Naive thymus-derived CD8-positive, alpha-beta T cell (primary cell): ENCODE results near the gene MAN1A1. TPM values are rescaled to one million over a fixed set of nuclear protein-coding genes. Genes with fewer than 3 reads are reported as not detected.

Experiments used
- ATAC-seq, 2 donors: fragments of 150-1000 bp; cut with Tn5 transposase in 1 of 2; sonication (Bioruptor Pico), chemical (Tn5 transposase) in 1 of 2; 1 replicate in 1 of 2; 2 replicates in 1 of 2; pipeline ENCODE4 v1.10.0; 2021; ENCODE audit warnings: mild to moderate bottlenecking in 2 of 2, moderate library complexity in 2 of 2
- POLR2A ChIA-PET: fragments of 350-600 bp; sonication (Branson Sonifier 250); formaldehyde crosslinking; loops from one replicate; lab custom pipeline; 2021; ENCODE audit warnings: antibody characterized with exemption; lab: Charles Lee
- DNase-seq, 10 donors: peaks; one replicate each; pipeline versions ENCODE4 v3.0.0 to v3.0.0-alpha.2; 2020 to 2022
- H3K27ac Mint-ChIP-seq, 10 donors: one replicate each; pipeline ENCODE4 v1.8.0; 2020 to 2022; ENCODE audit warnings: mild to moderate bottlenecking in 10 of 10, mixed read lengths in 10 of 10, moderate library complexity in 4 of 10, inconsistent platforms in 1 of 10
- H3K27me3 Mint-ChIP-seq, 5 donors: one replicate each; pipeline ENCODE4 v1.8.0; 2021 to 2022; ENCODE audit warnings: mixed read lengths in 5 of 5
- H3K36me3 Mint-ChIP-seq, 3 donors: one replicate each; pipeline ENCODE4 v1.8.0; 2020 to 2022; ENCODE audit warnings: mixed read lengths in 3 of 3, mild to moderate bottlenecking in 2 of 3, inconsistent platforms in 1 of 3
- H3K4me1 Mint-ChIP-seq, 4 donors: one replicate each; pipeline ENCODE4 v1.8.0; 2021 to 2022; ENCODE audit warnings: mixed read lengths in 4 of 4
- H3K4me3 Mint-ChIP-seq, 10 donors: one replicate each; pipeline ENCODE4 v1.8.0; 2020 to 2022; ENCODE audit warnings: mild to moderate bottlenecking in 10 of 10, mixed read lengths in 10 of 10, moderate library complexity in 6 of 10, inconsistent platforms in 1 of 10
- H3K9me3 Mint-ChIP-seq, 9 donors: one replicate each; pipeline ENCODE4 v1.8.0; 2020 to 2022; ENCODE audit warnings: mixed read lengths in 9 of 9, mild to moderate bottlenecking in 3 of 9, inconsistent platforms in 1 of 9, moderate library complexity in 1 of 9
- polyA plus RNA-seq, 3 donors: library from polyadenylated mRNA; unstranded; fragments of 300-500 nt; fragmentation: Illumina TruSeq; gene quantifications; one replicate each; pipeline ENCODE4 v1.2.3, GENCODE V29; 2021
- total RNA-seq, 8 experiments: library from RNA in 2 of 8; stranded (reverse) in 2 of 8; gene quantifications; one replicate each; pipeline ENCODE4 v1.2.3 and lab custom pipeline; 2021 to 2026

The MAN1A1 gene
- total and polyA plus RNA-seq, 5 experiments from 2014 or later = 6.1 to 17.9 (median 8.6) TPM

GRCh38 chr6:119270545-119270944, 79.0 kb downstream of the MAN1A1 start:
- no peak for DNase-seq
- ATAC-seq = no peak
- peaks cover 0 to 22% (median 10%) of the 10 kb centered on the region in 9 donors for H3K9me3 Mint-ChIP-seq
- H3K36me3 Mint-ChIP-seq = peaks cover 2 to 27% (median 22%) of the 10 kb centered on the region in 3 donors
- POLR2A ChIA-PET = no interaction called here
- H3K4me1 Mint-ChIP-seq = peaks cover 13 to 23% (median 22%) of the 10 kb centered on the region in 4 donors
- no peak overlapping the region for H3K27ac Mint-ChIP-seq
- no peak overlapping the region for H3K4me3 Mint-ChIP-seq
- H3K27me3 Mint-ChIP-seq = no peaks in the 10 kb centered on the region

GRCh38 chr6:119269266-119270103, 80.1 kb downstream of the MAN1A1 start:
- POLR2A ChIA-PET = interaction anchor here (1.0 kb wide), 1 partner anchor 12 kb away, joined by 3 read pairs; no protein-coding TSS in a partner anchor
- no peak for ATAC-seq
- Mint-ChIP-seq H3K4me3 (peak overlapping the region in 1 of 10 donors; percentile 22), H3K27ac (peak overlapping the region in 1 of 10 donors; percentile 15), H3K4me1 (peaks cover 13 to 23% (median 22%) of the 10 kb centered on the region in 4 donors), H3K9me3 (peaks cover 0 to 22% (median 10%) of the 10 kb centered on the region in 9 donors), H3K36me3 (peaks cover 2 to 26% (median 22%) of the 10 kb centered on the region in 3 donors), H3K27me3 (no peaks in the 10 kb centered on the region)
- no peak for DNase-seq

GRCh38 chr6:119267126-119267905, 82.2 kb downstream of the MAN1A1 start:
- ATAC-seq (peak in 1 of 2 donors; percentile 61), DNase-seq (peak in 2 of 10 donors; percentile 15 to 26)
- Mint-ChIP-seq H3K4me1 (peaks cover 13 to 23% (median 22%) of the 10 kb centered on the region in 4 donors), H3K36me3 (peaks cover 2 to 26% (median 23%) of the 10 kb centered on the region in 3 donors), H3K4me3 (peak overlapping the region in 2 of 10 donors; percentile 0 to 12), H3K9me3 (peaks cover 0 to 18% (median 12%) of the 10 kb centered on the region in 9 donors), H3K27ac (peak overlapping the region in 1 of 10 donors; percentile 71), H3K27me3 (no peaks in the 10 kb centered on the region)
- POLR2A ChIA-PET = no interaction called here

- DNase-seq (no peak), ATAC-seq (no peak)
- no peaks in the 10 kb centered on the region for H3K27me3 Mint-ChIP-seq
- no peak overlapping the region for H3K27ac Mint-ChIP-seq
- peaks cover 2 to 9% (median 7%) of the 10 kb centered on the region in 3 donors for H3K36me3 Mint-ChIP-seq
- H3K4me3 Mint-ChIP-seq = no peak overlapping the region
- POLR2A ChIA-PET = no interaction called here
- H3K4me1 Mint-ChIP-seq = peaks cover 16 to 24% (median 22%) of the 10 kb centered on the region in 4 donors
- peaks cover 0 to 5% (median 0%) of the 10 kb centered on the region in 9 donors for H3K9me3 Mint-ChIP-seq
Measured at GRCh38 chr6:119264854-119265397, 84.6 kb downstream of the MAN1A1 start.

GRCh38 chr6:119262612-119263011, 86.9 kb downstream of the MAN1A1 start:
- no peak overlapping the region for H3K4me3 Mint-ChIP-seq
- H3K36me3 Mint-ChIP-seq = peaks cover 2 to 5% (median 3%) of the 10 kb centered on the region in 3 donors
- no peaks in the 10 kb centered on the region for H3K27me3 Mint-ChIP-seq
- H3K4me1 Mint-ChIP-seq = peaks cover 4 to 10% (median 8%) of the 10 kb centered on the region in 4 donors
- POLR2A ChIA-PET = no interaction called here
- H3K9me3 Mint-ChIP-seq = peaks cover 0 to 5% (median 0%) of the 10 kb centered on the region in 9 donors
- ATAC-seq (no peak), DNase-seq (no peak)
- H3K27ac Mint-ChIP-seq = no peak overlapping the region

- POLR2A ChIA-PET = no interaction called here
- no peak for DNase-seq
- no peak for ATAC-seq
- Mint-ChIP-seq H3K27ac (peak overlapping the region in 1 of 10 donors; percentile 13), H3K36me3 (peaks cover 2 to 5% (median 3%) of the 10 kb centered on the region in 3 donors), H3K4me1 (peaks cover 4 to 11% (median 8%) of the 10 kb centered on the region in 4 donors), H3K4me3 (no peak overlapping the region), H3K9me3 (peaks cover 0 to 5% (median 0%) of the 10 kb centered on the region in 9 donors), H3K27me3 (no peaks in the 10 kb centered on the region)
Measured at GRCh38 chr6:119261944-119262284, 87.6 kb downstream of the MAN1A1 start.

- Mint-ChIP-seq H3K4me1 (peaks cover 15 to 23% (median 19%) of the 10 kb centered on the region in 4 donors), H3K4me3 (no peak overlapping the region), H3K27ac (peak overlapping the region in 1 of 10 donors; percentile 26), H3K9me3 (peaks cover 0 to 5% (median 0%) of the 10 kb centered on the region in 9 donors), H3K27me3 (no peaks in the 10 kb centered on the region), H3K36me3 (peaks cover 2 to 5% (median 3%) of the 10 kb centered on the region in 3 donors)
- POLR2A ChIA-PET = no interaction called here
- no peak for DNase-seq
- no peak for ATAC-seq
Measured at GRCh38 chr6:119259027-119259426, 90.5 kb downstream of the MAN1A1 start.

- POLR2A ChIA-PET = interaction anchor here (1.1 kb wide), 1 partner anchor 11 kb away, joined by 3 read pairs; no protein-coding TSS in a partner anchor
Measured at GRCh38 chr6:119257726-119258125, 91.8 kb downstream of the MAN1A1 start.

GRCh38 chr6:119256978-119257462, 92.5 kb downstream of the MAN1A1 start:
- ATAC-seq (no peak), DNase-seq (no peak)
- H3K4me3 Mint-ChIP-seq = peak overlapping the region in 1 of 10 donors; percentile 3
- H3K36me3 Mint-ChIP-seq = peaks cover 0 to 6% (median 2%) of the 10 kb centered on the region in 3 donors
- POLR2A ChIA-PET = interaction anchor here (1.1 kb wide), 1 partner anchor 12 kb away, joined by 3 read pairs; no protein-coding TSS in a partner anchor
- no peaks in the 10 kb centered on the region for H3K9me3 Mint-ChIP-seq
- peaks cover 15 to 23% (median 19%) of the 10 kb centered on the region in 4 donors for H3K4me1 Mint-ChIP-seq
- no peak overlapping the region for H3K27ac Mint-ChIP-seq
- H3K27me3 Mint-ChIP-seq = no peaks in the 10 kb centered on the region

More at GRCh38 chr6:119257726-119258125, 91.8 kb downstream of the MAN1A1 start:
- no peaks in the 10 kb centered on the region for H3K27me3 Mint-ChIP-seq
- peaks cover 0 to 3% (median 0%) of the 10 kb centered on the region in 9 donors for H3K9me3 Mint-ChIP-seq
- peaks cover 15 to 23% (median 19%) of the 10 kb centered on the region in 4 donors for H3K4me1 Mint-ChIP-seq
- ATAC-seq = no peak
- H3K4me3 Mint-ChIP-seq = no peak overlapping the region
- peaks cover 2 to 3% (median 3%) of the 10 kb centered on the region in 3 donors for H3K36me3 Mint-ChIP-seq
- H3K27ac Mint-ChIP-seq = no peak overlapping the region
- no peak for DNase-seq

- H3K27me3 Mint-ChIP-seq = no peaks in the 10 kb centered on the region
- no peak overlapping the region for H3K4me3 Mint-ChIP-seq
- no peak overlapping the region for H3K27ac Mint-ChIP-seq
- DNase-seq (no peak), ATAC-seq (no peak)
- POLR2A ChIA-PET = no interaction called here
- peaks cover 0 to 3% (median 0%) of the 10 kb centered on the region in 3 donors for H3K36me3 Mint-ChIP-seq
- H3K9me3 Mint-ChIP-seq = no peaks in the 10 kb centered on the region
- H3K4me1 Mint-ChIP-seq = peaks cover 11 to 22% (median 19%) of the 10 kb centered on the region in 4 donors
Measured at GRCh38 chr6:119256392-119256791, 93.2 kb downstream of the MAN1A1 start.

- peaks cover 0 to 3% (median 2%) of the 10 kb centered on the region in 3 donors for H3K36me3 Mint-ChIP-seq
- peaks cover 11 to 22% (median 19%) of the 10 kb centered on the region in 4 donors for H3K4me1 Mint-ChIP-seq
- DNase-seq = peak in 6 of 10 donors; percentile 8 to 54 (median 23)
- peak; percentile 76 to 96 for ATAC-seq
- H3K9me3 Mint-ChIP-seq = no peaks in the 10 kb centered on the region
- POLR2A ChIA-PET = no interaction called here
- H3K4me3 Mint-ChIP-seq = peak overlapping the region in 1 of 10 donors; percentile 25
- H3K27ac Mint-ChIP-seq = no peak overlapping the region
- H3K27me3 Mint-ChIP-seq = no peaks in the 10 kb centered on the region
Measured at GRCh38 chr6:119255492-119255891, 94.1 kb downstream of the MAN1A1 start.

- Mint-ChIP-seq H3K36me3 (peaks cover 0 to 18% (median 18%) of the 10 kb centered on the region in 3 donors), H3K27me3 (no peaks in the 10 kb centered on the region), H3K27ac (no peak overlapping the region), H3K9me3 (no peaks in the 10 kb centered on the region), H3K4me3 (no peak overlapping the region), H3K4me1 (peaks cover 0 to 2% (median 1%) of the 10 kb centered on the region in 4 donors)
- POLR2A ChIA-PET = no interaction called here
- DNase-seq = no peak
- ATAC-seq = no peak
Measured at GRCh38 chr6:119250036-119250435, 99.5 kb downstream of the MAN1A1 start.
